Endodermal cell (in vitro differentiated cells): ENCODE results near the gene RAPGEF2. TPM values are rescaled to one million over a fixed set of nuclear protein-coding genes. Genes with fewer than 3 reads are reported as not detected.
A peak's percentile ranks its signal among the peaks of the same experiment; 100 is the strongest.

Source experiments
- DNase-seq: peaks from one replicate; pipeline ENCODE4 v3.0.0-alpha.2; 2017
- H3K27ac ChIP-seq: 2 replicates; pipeline ENCODE4 v1.5.1; 2013; ENCODE audit warnings: mild to moderate bottlenecking, low read depth, low read length, moderate library complexity
- H3K27me3 ChIP-seq: 2 replicates; pipeline ENCODE4 v1.6.1; 2013; ENCODE audit warnings: mild to moderate bottlenecking, low read length, moderate library complexity; ENCODE audit not compliant: insufficient read depth, control insufficient read depth, poor library complexity, severe bottlenecking
- H3K36me3 ChIP-seq: 2 replicates; pipeline ENCODE4 v1.7.0; 2013; ENCODE audit warnings: mild to moderate bottlenecking, low read length, moderate library complexity; ENCODE audit not compliant: control insufficient read depth, insufficient read depth
- H3K4me1 ChIP-seq: one replicate; pipeline ENCODE4 v1.7.0; 2013; ENCODE audit warnings: low read length; ENCODE audit not compliant: control insufficient read depth, insufficient read depth
- H3K4me3 ChIP-seq: 2 replicates; pipeline ENCODE4 v1.5.1; 2013; ENCODE audit warnings: mild to moderate bottlenecking, low read length, moderate library complexity
- H3K9ac ChIP-seq: 2 replicates; pipeline ENCODE4 v1.6.1; 2013; ENCODE audit warnings: mild to moderate bottlenecking, low read length, moderate library complexity; ENCODE audit not compliant: poor library complexity, severe bottlenecking; ENCODE audit errors: extremely low read depth
- H3K9me3 ChIP-seq: 2 replicates; pipeline ENCODE4 v1.6.1; 2013; ENCODE audit warnings: mild to moderate bottlenecking, low read length, moderate library complexity; ENCODE audit not compliant: control insufficient read depth
- H3K27ac Mint-ChIP-seq: 2 replicates; pipeline ENCODE4 v1.8.0; 2020; ENCODE audit warnings: mixed read lengths
- H3K27me3 Mint-ChIP-seq: 2 replicates; pipeline ENCODE4 v1.8.0; 2021; ENCODE audit warnings: mild to moderate bottlenecking, mixed read lengths; ENCODE audit not compliant: insufficient read depth
- H3K36me3 Mint-ChIP-seq: 2 replicates; pipeline ENCODE4 v1.8.0; 2020; ENCODE audit warnings: low read depth, mixed read lengths
- H3K4me1 Mint-ChIP-seq: 2 replicates; pipeline ENCODE4 v1.8.0; 2020; ENCODE audit warnings: mixed read lengths
- H3K4me3 Mint-ChIP-seq: 2 replicates; pipeline ENCODE4 v1.8.0; 2020; ENCODE audit warnings: mild to moderate bottlenecking, moderate library complexity, mixed read lengths
- H3K9me3 Mint-ChIP-seq: 2 replicates; pipeline ENCODE4 v1.8.0; 2020; ENCODE audit warnings: mild to moderate bottlenecking, mixed read lengths
- WGBS, 2 experiments: methylation state at CpG; one replicate each; pipeline versions ENCODE4 v1.1.5 to v1.1.7; 2013; ENCODE audit warnings: missing lambda C conversion rate in 2 of 2, mixed read lengths in 1 of 2; ENCODE audit not compliant: insufficient coverage in 1 of 2, insufficient read length in 1 of 2; 5-methylcytosine and 5-hydroxymethylcytosine counted together
- total RNA-seq, 2 donors: library from RNA; stranded (reverse); fragmentation: NEBNext Ultra II Directional in 1 of 2; extraction: Animal tissue kit (Norgen Biotek cat#: 25700) in 1 of 2; gene quantifications; 2 replicates in 1 of 2; 3 replicates in 1 of 2; pipeline ENCODE4 v1.2.1, GENCODE V29; 2021
- TF ChIP-seq, protein P1 (sequence below): fragments of 200-600 bp; sonication (generic); conservative IDR thresholded peaks from 2 replicates; pipeline ENCODE4 v1.5.0; 2021; ENCODE audit warnings: antibody characterized with exemption, mild to moderate bottlenecking

Gene RAPGEF2
- total RNA-seq, 2 donors from 2014 or later, result 63.4 to 78.2 TPM

- Histone ChIP-seq H3K36me3 (peaks cover 13% of the 10 kb centered on the region), H3K27me3 (no peaks in the 10 kb centered on the region), H3K27ac (no peak overlapping the region), H3K9ac (no peak overlapping the region), H3K4me3 (no peak overlapping the region), H3K4me1 (no peaks in the 10 kb centered on the region), H3K9me3 (no peaks in the 10 kb centered on the region)
- Mint-ChIP-seq H3K36me3 (peaks cover 9% of the 10 kb centered on the region), H3K27ac (peak overlapping the region; percentile 54), H3K27me3 (no peaks in the 10 kb centered on the region), H3K9me3 (no peaks in the 10 kb centered on the region), H3K4me3 (no peak overlapping the region), H3K4me1 (peaks cover 12% of the 10 kb centered on the region)
- TF ChIP-seq, protein P1, sequence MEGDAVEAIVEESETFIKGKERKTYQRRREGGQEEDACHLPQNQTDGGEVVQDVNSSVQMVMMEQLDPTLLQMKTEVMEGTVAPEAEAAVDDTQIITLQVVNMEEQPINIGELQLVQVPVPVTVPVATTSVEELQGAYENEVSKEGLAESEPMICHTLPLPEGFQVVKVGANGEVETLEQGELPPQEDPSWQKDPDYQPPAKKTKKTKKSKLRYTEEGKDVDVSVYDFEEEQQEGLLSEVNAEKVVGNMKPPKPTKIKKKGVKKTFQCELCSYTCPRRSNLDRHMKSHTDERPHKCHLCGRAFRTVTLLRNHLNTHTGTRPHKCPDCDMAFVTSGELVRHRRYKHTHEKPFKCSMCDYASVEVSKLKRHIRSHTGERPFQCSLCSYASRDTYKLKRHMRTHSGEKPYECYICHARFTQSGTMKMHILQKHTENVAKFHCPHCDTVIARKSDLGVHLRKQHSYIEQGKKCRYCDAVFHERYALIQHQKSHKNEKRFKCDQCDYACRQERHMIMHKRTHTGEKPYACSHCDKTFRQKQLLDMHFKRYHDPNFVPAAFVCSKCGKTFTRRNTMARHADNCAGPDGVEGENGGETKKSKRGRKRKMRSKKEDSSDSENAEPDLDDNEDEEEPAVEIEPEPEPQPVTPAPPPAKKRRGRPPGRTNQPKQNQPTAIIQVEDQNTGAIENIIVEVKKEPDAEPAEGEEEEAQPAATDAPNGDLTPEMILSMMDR, result no peak
- DNase-seq, result no peak
- 89 to 100% methylated on average over 2 to 4 of the region's 4 CpGs for WGBS, 2 experiments
These were observed 94.5 kb downstream of the RAPGEF2 start for GRCh38 chr4:159197260-159197884.

DNA sequence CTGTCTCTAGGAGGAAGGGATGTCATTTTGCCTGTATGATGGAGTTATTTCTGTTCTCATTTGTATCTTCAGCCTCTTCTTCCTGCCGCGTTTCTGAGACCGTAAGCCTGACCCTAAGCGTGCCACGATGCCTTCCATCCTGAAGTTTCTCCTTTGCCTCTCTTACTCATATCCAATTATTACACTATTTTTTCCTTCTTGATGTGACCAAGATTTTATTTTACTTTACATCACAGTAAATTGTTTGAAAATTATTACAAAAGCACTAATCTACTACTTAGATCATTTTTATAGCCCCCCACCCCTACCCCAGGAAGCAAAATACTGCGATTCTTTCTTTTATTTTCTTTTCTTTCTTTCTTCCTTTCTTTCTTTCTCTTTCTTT, 95.0 kb downstream of the RAPGEF2 start:
- no peaks in the 10 kb centered on the region for H3K27me3 ChIP-seq
- no peak overlapping the region for H3K4me3 ChIP-seq
- no peak for DNase-seq
- TF ChIP-seq, protein P1, result no peak
- WGBS, 2 experiments, result 91 to 99% methylated on average over 4 to 6 of the region's 6 CpGs
- peaks cover 13% of the 10 kb centered on the region for H3K36me3 ChIP-seq
- H3K4me1 Mint-ChIP-seq, result peaks cover 13% of the 10 kb centered on the region
- peak overlapping the region; percentile 54 for H3K27ac Mint-ChIP-seq
- H3K9ac ChIP-seq, result no peak overlapping the region
- no peak overlapping the region for H3K4me3 Mint-ChIP-seq
- no peaks in the 10 kb centered on the region for H3K9me3 ChIP-seq
- no peaks in the 10 kb centered on the region for H3K9me3 Mint-ChIP-seq
- no peaks in the 10 kb centered on the region for H3K27me3 Mint-ChIP-seq
- H3K27ac ChIP-seq, result no peak overlapping the region
- H3K4me1 ChIP-seq, result no peaks in the 10 kb centered on the region
- H3K36me3 Mint-ChIP-seq, result peaks cover 9% of the 10 kb centered on the region

- no peaks in the 10 kb centered on the region for H3K27me3 Mint-ChIP-seq
- H3K9ac ChIP-seq, result no peak overlapping the region
- H3K36me3 Mint-ChIP-seq, result peaks cover 2% of the 10 kb centered on the region
- H3K4me1 Mint-ChIP-seq, result peaks cover 31% of the 10 kb centered on the region
- H3K27ac Mint-ChIP-seq, result peak overlapping the region; percentile 42
- H3K9me3 ChIP-seq, result no peaks in the 10 kb centered on the region
- no CpG with 5 or more reads among the region's 1 CpG for WGBS, 2 experiments
- peaks cover 3% of the 10 kb centered on the region for H3K36me3 ChIP-seq
- no peaks in the 10 kb centered on the region for H3K27me3 ChIP-seq
- TF ChIP-seq, protein P1, result no peak
- no peak overlapping the region for H3K4me3 Mint-ChIP-seq
- DNase-seq, result no peak
- H3K4me1 ChIP-seq, result peaks cover 3% of the 10 kb centered on the region
- no peaks in the 10 kb centered on the region for H3K9me3 Mint-ChIP-seq
- H3K27ac ChIP-seq, result no peak overlapping the region
- no peak overlapping the region for H3K4me3 ChIP-seq
These were observed 96.9 kb downstream of the RAPGEF2 start for GRCh38 chr4:159199826-159200225.
